ENCODE data around the gene MAP7. TPM values are rescaled to one million over a fixed set of nuclear protein-coding genes. Genes with fewer than 3 reads are reported as not detected.
A peak's percentile ranks its signal among the peaks of the same experiment; 100 is the strongest.

Gene MAP7
- total and polyA plus RNA-seq, 9 of the 15 experiments (the other 6 are each of a cell fraction or from before 2014, with no cell fraction given): 0.76 to 7.7 (median 3.9) TPM

DNA sequence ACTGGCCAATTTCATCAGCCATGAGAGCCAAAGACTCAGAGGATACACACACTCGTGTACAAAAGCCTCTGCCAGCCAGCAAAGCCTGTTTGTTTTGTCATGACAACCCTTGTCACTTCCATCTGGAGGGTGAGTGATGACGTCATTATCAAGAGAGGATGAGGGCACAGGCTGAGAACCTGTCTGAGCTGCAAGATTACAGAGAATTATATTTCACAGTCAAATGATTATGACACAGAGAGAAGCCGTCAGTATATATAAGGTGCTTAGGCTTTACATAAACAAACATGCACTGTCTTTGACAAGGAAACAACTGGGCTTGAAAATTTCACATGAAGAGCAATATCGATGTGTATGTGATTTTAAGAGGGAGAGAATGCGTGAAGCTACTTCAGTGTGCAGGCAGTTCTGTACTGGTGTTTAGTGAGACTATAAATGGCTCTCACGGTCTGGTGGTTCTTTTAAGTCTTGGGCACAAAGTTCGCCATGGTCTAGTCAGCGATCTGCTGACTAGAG lies 224.1 kb downstream of the MAP7 start (continued):
- TF ChIP-seq HEY1 (CRISPR knock-in tag; IDR thresholded peaks at IDR 0.05; ENCODE audit: borderline replicate concordance) (no peak), SIN3A (IDR thresholded peaks at IDR 0.05; ENCODE audit: borderline replicate concordance in 2 of 2, control insufficient read depth in 1 of 2, low read depth in 2 of 2, low read length in 2 of 2) (no peak), SRF (CRISPR knock-in tag; IDR thresholded peaks at IDR 0.05) (no peak), ZNF143 (CRISPR knock-in tag; IDR thresholded peaks at IDR 0.05) (no peak), ATF7 (IDR thresholded peaks at IDR 0.05) (peak; percentile 98), ZKSCAN3 (CRISPR knock-in tag; IDR thresholded peaks at IDR 0.05) (no peak), MYNN (IDR thresholded peaks at IDR 0.05) (no peak), MYNN (CRISPR knock-in tag; IDR thresholded peaks at IDR 0.05) (no peak)
- TF ChIP-seq, protein P1, sequence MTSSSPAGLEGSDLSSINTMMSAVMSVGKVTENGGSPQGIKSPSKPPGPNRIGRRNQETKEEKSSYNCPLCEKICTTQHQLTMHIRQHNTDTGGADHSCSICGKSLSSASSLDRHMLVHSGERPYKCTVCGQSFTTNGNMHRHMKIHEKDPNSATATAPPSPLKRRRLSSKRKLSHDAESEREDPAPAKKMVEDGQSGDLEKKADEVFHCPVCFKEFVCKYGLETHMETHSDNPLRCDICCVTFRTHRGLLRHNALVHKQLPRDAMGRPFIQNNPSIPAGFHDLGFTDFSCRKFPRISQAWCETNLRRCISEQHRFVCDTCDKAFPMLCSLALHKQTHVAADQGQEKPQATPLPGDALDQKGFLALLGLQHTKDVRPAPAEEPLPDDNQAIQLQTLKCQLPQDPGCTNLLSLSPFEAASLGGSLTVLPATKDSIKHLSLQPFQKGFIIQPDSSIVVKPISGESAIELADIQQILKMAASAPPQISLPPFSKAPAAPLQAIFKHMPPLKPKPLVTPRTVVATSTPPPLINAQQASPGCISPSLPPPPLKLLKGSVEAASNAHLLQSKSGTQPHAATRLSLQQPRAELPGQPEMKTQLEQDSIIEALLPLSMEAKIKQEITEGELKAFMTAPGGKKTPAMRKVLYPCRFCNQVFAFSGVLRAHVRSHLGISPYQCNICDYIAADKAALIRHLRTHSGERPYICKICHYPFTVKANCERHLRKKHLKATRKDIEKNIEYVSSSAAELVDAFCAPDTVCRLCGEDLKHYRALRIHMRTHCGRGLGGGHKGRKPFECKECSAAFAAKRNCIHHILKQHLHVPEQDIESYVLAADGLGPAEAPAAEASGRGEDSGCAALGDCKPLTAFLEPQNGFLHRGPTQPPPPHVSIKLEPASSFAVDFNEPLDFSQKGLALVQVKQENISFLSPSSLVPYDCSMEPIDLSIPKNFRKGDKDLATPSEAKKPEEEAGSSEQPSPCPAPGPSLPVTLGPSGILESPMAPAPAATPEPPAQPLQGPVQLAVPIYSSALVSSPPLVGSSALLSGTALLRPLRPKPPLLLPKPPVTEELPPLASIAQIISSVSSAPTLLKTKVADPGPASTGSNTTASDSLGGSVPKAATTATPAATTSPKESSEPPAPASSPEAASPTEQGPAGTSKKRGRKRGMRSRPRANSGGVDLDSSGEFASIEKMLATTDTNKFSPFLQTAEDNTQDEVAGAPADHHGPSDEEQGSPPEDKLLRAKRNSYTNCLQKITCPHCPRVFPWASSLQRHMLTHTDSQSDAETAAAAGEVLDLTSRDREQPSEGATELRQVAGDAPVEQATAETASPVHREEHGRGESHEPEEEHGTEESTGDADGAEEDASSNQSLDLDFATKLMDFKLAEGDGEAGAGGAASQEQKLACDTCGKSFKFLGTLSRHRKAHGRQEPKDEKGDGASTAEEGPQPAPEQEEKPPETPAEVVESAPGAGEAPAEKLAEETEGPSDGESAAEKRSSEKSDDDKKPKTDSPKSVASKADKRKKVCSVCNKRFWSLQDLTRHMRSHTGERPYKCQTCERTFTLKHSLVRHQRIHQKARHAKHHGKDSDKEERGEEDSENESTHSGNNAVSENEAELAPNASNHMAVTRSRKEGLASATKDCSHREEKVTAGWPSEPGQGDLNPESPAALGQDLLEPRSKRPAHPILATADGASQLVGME (CRISPR knock-in tag; IDR thresholded peaks at IDR 0.05): 0 out of 2 replicates have a peak, but pooled peaks have one; percentile 59
- TF ChIP-seq, protein P2, sequence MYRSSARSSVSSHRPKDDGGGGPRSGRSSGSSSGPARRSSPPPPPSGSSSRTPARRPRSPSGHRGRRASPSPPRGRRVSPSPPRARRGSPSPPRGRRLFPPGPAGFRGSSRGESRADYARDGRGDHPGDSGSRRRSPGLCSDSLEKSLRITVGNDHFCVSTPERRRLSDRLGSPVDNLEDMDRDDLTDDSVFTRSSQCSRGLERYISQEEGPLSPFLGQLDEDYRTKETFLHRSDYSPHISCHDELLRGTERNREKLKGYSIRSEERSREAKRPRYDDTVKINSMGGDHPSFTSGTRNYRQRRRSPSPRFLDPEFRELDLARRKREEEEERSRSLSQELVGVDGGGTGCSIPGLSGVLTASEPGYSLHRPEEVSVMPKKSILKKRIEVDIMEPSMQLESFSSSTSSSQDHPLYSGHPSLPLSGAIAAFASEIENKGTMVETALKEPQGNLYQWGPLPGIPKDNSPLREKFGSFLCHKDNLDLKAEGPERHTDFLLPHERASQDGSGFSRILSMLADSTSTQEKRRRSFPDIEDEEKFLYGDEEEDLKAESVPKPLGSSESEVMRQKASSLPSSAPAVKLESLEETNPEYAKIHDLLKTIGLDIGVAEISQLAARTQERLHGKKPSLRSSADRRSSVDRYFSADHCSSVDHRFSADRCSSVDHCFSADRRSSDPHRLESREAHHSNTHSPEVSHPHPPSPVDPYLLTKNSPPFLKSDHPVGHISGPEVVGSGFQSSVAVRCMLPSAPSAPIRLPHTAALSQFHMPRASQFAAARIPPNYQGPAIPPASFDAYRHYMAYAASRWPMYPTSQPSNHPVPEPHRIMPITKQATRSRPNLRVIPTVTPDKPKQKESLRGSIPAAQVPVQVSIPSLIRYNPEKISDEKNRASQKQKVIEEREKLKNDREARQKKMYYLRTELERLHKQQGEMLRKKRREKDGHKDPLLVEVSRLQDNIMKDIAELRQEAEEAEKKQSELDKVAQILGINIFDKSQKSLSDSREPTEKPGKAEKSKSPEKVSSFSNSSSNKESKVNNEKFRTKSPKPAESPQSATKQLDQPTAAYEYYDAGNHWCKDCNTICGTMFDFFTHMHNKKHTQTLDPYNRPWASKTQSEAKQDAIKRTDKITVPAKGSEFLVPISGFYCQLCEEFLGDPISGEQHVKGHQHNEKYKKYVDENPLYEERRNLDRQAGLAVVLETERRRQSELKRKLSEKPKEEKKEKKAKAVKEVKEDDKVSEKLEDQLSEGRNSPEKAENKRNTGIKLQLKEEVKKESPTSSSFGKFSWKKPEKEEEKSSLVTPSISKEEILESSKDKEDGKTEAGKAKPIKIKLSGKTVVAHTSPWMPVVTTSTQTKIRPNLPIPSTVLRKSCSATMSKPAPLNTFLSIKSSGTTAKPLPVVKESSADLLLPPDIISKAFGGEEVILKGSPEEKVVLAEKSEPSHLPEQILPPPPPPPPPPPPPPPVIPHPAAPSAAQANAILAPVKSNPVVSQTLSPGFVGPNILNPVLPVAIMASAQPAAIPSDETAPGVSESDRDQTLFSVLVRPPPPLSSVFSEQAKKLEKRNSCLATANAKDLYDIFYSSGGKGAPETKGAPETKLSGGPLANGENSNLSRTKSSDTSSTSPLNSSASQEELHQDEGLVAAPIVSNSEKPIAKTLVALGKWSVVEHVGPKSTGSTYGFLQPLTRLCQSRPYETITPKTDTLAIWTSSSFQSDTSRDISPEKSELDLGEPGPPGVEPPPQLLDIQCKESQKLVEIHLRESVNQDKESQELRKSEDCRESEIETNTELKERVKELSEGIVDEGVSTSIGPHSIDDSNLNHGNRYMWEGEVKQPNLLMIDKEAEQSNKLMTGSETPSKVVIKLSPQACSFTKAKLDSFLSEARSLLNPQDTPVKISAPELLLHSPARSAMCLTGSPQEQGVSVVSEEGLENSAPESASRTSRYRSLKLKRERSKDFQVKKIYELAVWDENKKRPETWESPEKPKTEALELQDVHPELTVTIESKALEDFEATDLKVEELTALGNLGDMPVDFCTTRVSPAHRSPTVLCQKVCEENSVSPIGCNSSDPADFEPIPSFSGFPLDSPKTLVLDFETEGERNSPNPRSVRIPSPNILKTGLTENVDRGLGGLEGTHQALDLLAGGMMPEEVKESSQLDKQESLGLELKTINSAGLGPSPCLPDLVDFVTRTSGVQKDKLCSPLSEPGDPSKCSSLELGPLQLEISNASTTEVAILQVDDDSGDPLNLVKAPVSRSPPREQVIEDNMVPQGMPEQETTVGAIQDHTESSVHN (IDR thresholded peaks at IDR 0.05; ENCODE audit: borderline replicate concordance in 1 of 2, low read depth in 1 of 2): no peak
- TF ChIP-seq, protein P3, sequence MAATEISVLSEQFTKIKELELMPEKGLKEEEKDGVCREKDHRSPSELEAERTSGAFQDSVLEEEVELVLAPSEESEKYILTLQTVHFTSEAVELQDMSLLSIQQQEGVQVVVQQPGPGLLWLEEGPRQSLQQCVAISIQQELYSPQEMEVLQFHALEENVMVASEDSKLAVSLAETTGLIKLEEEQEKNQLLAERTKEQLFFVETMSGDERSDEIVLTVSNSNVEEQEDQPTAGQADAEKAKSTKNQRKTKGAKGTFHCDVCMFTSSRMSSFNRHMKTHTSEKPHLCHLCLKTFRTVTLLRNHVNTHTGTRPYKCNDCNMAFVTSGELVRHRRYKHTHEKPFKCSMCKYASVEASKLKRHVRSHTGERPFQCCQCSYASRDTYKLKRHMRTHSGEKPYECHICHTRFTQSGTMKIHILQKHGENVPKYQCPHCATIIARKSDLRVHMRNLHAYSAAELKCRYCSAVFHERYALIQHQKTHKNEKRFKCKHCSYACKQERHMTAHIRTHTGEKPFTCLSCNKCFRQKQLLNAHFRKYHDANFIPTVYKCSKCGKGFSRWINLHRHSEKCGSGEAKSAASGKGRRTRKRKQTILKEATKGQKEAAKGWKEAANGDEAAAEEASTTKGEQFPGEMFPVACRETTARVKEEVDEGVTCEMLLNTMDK (IDR thresholded peaks at IDR 0.05; ENCODE audit: borderline replicate concordance, insufficient read depth, low read depth, low read length, poor library complexity, severe bottlenecking): no peak
